ENCODE measurements around the gene TIAM2.

Gene TIAM2

GRCh38 chr6:155268088-155268867 is 273.2 kb downstream of the TIAM2 start:
- peak in 1 of 2 donors; percentile 6 for DNase-seq

GRCh38 chr6:155269765-155270164 is 274.6 kb downstream of the TIAM2 start:
- no peak for DNase-seq

GRCh38 chr6:155270561-155271091 is 275.5 kb downstream of the TIAM2 start:
- DNase-seq: no peak

GRCh38 chr6:155271145-155271544 is 276.0 kb downstream of the TIAM2 start:
- no peak for DNase-seq

GRCh38 chr6:155272353-155273232 is 277.5 kb downstream of the TIAM2 start:
- no peak for DNase-seq

- DNase-seq: no peak
Measured at GRCh38 chr6:155273431-155273830, 278.3 kb downstream of the TIAM2 start.

- DNase-seq: no peak
Measured at GRCh38 chr6:155274106-155274505, 279.0 kb downstream of the TIAM2 start.

GRCh38 chr6:155274533-155274932 is 279.4 kb downstream of the TIAM2 start:
- no peak for DNase-seq

- DNase-seq: no peak
Measured at GRCh38 chr6:155275808-155276480, 280.8 kb downstream of the TIAM2 start.

GRCh38 chr6:155276638-155277037 is 281.5 kb downstream of the TIAM2 start:
- DNase-seq: no peak

GRCh38 chr6:155278319-155279049 is 283.4 kb downstream of the TIAM2 start:
- no peak for DNase-seq

GRCh38 chr6:155284775-155285174 is 289.7 kb downstream of the TIAM2 start:
- no peak for DNase-seq

- DNase-seq: no peak
Measured at GRCh38 chr6:155287762-155288161, 292.6 kb downstream of the TIAM2 start.

GRCh38 chr6:155290491-155290890 is 295.4 kb downstream of the TIAM2 start:
- no peak for DNase-seq

- no peak for DNase-seq
Measured at GRCh38 chr6:155291291-155291690, 296.2 kb downstream of the TIAM2 start.

GRCh38 chr6:155292711-155293110 is 297.6 kb downstream of the TIAM2 start:
- no peak for DNase-seq

- DNase-seq: no peak
Measured at GRCh38 chr6:155297669-155298068, 302.6 kb downstream of the TIAM2 start.

- no peak for DNase-seq
Measured at GRCh38 chr6:155301867-155302266, 306.8 kb downstream of the TIAM2 start.

GRCh38 chr6:155303361-155303870 is 308.3 kb downstream of the TIAM2 start:
- no peak for DNase-seq

GRCh38 chr6:155306958-155307357 is 311.8 kb downstream of the TIAM2 start:
- no peak for DNase-seq

Data from stimulated activated CD4-positive, alpha-beta T cell treated with anti-CD3 and anti-CD28 coated beads, Interleukin-2, amount 100 ng/mL, for 48 hours (primary cell).